ENCODE measurements around the gene OTUD3.
"Not testable (repeated sequence)": the region's sequence is repeated elsewhere in the genome, so short reads cannot be mapped to it uniquely, and the experiment has no call there.

DNA sequence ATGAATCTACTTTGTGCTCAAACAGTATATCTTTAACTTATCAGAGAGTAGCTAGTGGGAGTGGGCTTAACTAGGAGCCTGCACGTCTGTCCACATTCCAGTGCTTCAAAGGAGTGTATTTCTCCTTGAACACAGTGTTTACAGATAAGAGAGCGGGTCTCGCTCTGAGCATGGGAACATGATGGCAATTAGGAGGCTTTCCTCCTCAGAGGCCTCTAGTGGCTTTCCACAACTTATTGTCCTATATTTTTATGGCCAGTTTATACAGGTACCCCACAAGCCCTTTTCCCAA is 44.9 kb downstream of the OTUD3 start:
- not testable (repeated sequence) for TF ChIP-seq DNMT1 (CRISPR knock-in tag; IDR thresholded peaks at IDR 0.05); JUND (CRISPR knock-in tag; IDR thresholded peaks at IDR 0.05); POLR2A (IDR thresholded peaks at IDR 0.05; ENCODE audit: insufficient read depth in 1 of 2, low read depth in 2 of 2, low read length in 2 of 2); ZBTB33 (CRISPR knock-in tag; IDR thresholded peaks at IDR 0.05)
- TF ChIP-seq, protein P1, sequence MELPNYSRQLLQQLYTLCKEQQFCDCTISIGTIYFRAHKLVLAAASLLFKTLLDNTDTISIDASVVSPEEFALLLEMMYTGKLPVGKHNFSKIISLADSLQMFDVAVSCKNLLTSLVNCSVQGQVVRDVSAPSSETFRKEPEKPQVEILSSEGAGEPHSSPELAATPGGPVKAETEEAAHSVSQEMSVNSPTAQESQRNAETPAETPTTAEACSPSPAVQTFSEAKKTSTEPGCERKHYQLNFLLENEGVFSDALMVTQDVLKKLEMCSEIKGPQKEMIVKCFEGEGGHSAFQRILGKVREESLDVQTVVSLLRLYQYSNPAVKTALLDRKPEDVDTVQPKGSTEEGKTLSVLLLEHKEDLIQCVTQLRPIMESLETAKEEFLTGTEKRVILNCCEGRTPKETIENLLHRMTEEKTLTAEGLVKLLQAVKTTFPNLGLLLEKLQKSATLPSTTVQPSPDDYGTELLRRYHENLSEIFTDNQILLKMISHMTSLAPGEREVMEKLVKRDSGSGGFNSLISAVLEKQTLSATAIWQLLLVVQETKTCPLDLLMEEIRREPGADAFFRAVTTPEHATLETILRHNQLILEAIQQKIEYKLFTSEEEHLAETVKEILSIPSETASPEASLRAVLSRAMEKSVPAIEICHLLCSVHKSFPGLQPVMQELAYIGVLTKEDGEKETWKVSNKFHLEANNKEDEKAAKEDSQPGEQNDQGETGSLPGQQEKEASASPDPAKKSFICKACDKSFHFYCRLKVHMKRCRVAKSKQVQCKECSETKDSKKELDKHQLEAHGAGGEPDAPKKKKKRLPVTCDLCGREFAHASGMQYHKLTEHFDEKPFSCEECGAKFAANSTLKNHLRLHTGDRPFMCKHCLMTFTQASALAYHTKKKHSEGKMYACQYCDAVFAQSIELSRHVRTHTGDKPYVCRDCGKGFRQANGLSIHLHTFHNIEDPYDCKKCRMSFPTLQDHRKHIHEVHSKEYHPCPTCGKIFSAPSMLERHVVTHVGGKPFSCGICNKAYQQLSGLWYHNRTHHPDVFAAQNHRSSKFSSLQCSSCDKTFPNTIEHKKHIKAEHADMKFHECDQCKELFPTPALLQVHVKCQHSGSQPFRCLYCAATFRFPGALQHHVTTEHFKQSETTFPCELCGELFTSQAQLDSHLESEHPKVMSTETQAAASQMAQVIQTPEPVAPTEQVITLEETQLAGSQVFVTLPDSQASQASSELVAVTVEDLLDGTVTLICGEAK (IDR thresholded peaks at IDR 0.05): not testable (repeated sequence)
- TF ChIP-seq, protein P1 (CRISPR knock-in tag; IDR thresholded peaks at IDR 0.05): not testable (repeated sequence)
